Measurements from ENCODE around the gene KCNAB1.

- TF ChIP-seq ZNF274 (IDR thresholded peaks at IDR 0.05; ENCODE audit: low read depth, low read length) (no peak), YY1 (IDR thresholded peaks at IDR 0.05; ENCODE audit: insufficient read depth, insufficient read length) (no peak)
These were observed 110.0 kb downstream of the KCNAB1 start for GRCh38 chr3:156230278-156230900.

All from NT2/D1 (cell line).